Neuron (in vitro differentiated cells): ENCODE results near the gene RBM8A.

Source experiments
- H2AFZ ChIP-seq: one replicate; pipeline ENCODE4 v1.6.1; 2013; ENCODE audit warnings: low read depth, mild to moderate bottlenecking, inconsistent platforms, low read length, moderate library complexity
- H3K27me3 ChIP-seq: one replicate; pipeline ENCODE4 v1.6.1; 2013; ENCODE audit warnings: low read length; ENCODE audit not compliant: insufficient read depth
- H3K36me3 ChIP-seq: one replicate; pipeline ENCODE4 v1.6.1; 2013; ENCODE audit warnings: low read length; ENCODE audit not compliant: insufficient read depth
- H3K4me1 ChIP-seq: one replicate; pipeline ENCODE4 v1.6.1; 2013; ENCODE audit warnings: low read length; ENCODE audit not compliant: insufficient read depth
- H3K4me3 ChIP-seq: 2 replicates; pipeline ENCODE4 v1.5.1; 2013; ENCODE audit warnings: mild to moderate bottlenecking, low read length, moderate library complexity
- H3K9me3 ChIP-seq: one replicate; pipeline ENCODE4 v1.6.1; 2013; ENCODE audit warnings: low read length

The RBM8A gene

GRCh38 chr1:145877923-145878486 lies 49.3 kb downstream of the RBM8A start:
- H3K4me1 ChIP-seq: peaks cover 7% of the 10 kb centered on the region
- no peak overlapping the region for H2AFZ ChIP-seq
- peaks cover 5% of the 10 kb centered on the region for H3K9me3 ChIP-seq
- peaks cover 63% of the 10 kb centered on the region for H3K27me3 ChIP-seq
- no peaks in the 10 kb centered on the region for H3K36me3 ChIP-seq
- H3K4me3 ChIP-seq: no peak overlapping the region

GRCh38 chr1:145874646-145875045 lies 52.6 kb downstream of the RBM8A start:
- H2AFZ ChIP-seq: no peak overlapping the region
- peaks cover 65% of the 10 kb centered on the region for H3K27me3 ChIP-seq
- no peak overlapping the region for H3K4me3 ChIP-seq
- no peaks in the 10 kb centered on the region for H3K36me3 ChIP-seq
- H3K4me1 ChIP-seq: peaks cover 5% of the 10 kb centered on the region
- H3K9me3 ChIP-seq: peaks cover 5% of the 10 kb centered on the region

- H2AFZ ChIP-seq: peak overlapping the region; percentile 47
- H3K4me1 ChIP-seq: peaks cover 3% of the 10 kb centered on the region
- H3K9me3 ChIP-seq: peaks cover 5% of the 10 kb centered on the region
- peak overlapping the region; percentile 37 for H3K4me3 ChIP-seq
- peaks cover 45% of the 10 kb centered on the region for H3K27me3 ChIP-seq
- no peaks in the 10 kb centered on the region for H3K36me3 ChIP-seq
Observed at GRCh38 chr1:145871994-145872924, 55.0 kb downstream of the RBM8A start.
